K562 (cell line): ENCODE results near the gene ALG14. TPM values are rescaled to one million over a fixed set of nuclear protein-coding genes. Genes with fewer than 3 reads are reported as not detected.

ENCODE experiments used
- CHD4 ChIP-seq: fragments of 200-600 bp; sonication (generic); IDR thresholded peaks from 3 replicates; pipeline ENCODE4 v1.6.1; 2012; ENCODE audit warnings: low read depth, mild to moderate bottlenecking, mixed read lengths, low read length, inconsistent platforms; ENCODE audit not compliant: insufficient read depth, insufficient replicate concordance, poor library complexity, severe bottlenecking
- DMBX1 ChIP-seq: fragments of 250-450 bp; sonication (Bioruptor Pico); IDR thresholded peaks from 2 replicates; pipeline ENCODE4 v1.8.0; 2022; ENCODE audit warnings: inconsistent platforms, mild to moderate bottlenecking, moderate library complexity, borderline replicate concordance
- ETV6 ChIP-seq, 3 experiments: fragments of 150-350 bp in 1 of 3; sonication (generic) in 1 of 3; formaldehyde crosslinking in 1 of 3; IDR thresholded peaks; 2 replicates each; pipeline versions ENCODE4 v1.6.1 to v1.8.0; 2014 to 2022; ENCODE audit warnings: borderline replicate concordance in 2 of 3, low read depth in 2 of 3, antibody characterized with exemption in 1 of 3, low read length in 1 of 3, mild to moderate bottlenecking in 1 of 3, missing genetic modification reagents in 1 of 3
- HIVEP1 ChIP-seq: fragments of 250-450 bp; sonication (Bioruptor Pico); IDR thresholded peaks from 2 replicates; pipeline ENCODE4 v1.4.0; 2020; ENCODE audit warnings: mild to moderate bottlenecking
- PHB ChIP-seq: fragments of 250-450 bp; sonication (Bioruptor Pico); IDR thresholded peaks from 2 replicates; pipeline ENCODE4 v1.5.0; 2021
- RBBP5 ChIP-seq: fragments of 200-600 bp; sonication (generic); IDR thresholded peaks from 2 replicates; pipeline ENCODE4 v1.6.1; 2012; ENCODE audit warnings: borderline replicate concordance, mild to moderate bottlenecking, low read length, control low read depth, inconsistent platforms; ENCODE audit not compliant: insufficient read depth, poor library complexity, severe bottlenecking
- TAF15 ChIP-seq: fragments of 200-400 bp; formaldehyde crosslinking; IDR thresholded peaks from 2 replicates; pipeline ENCODE4 v1.6.1; 2017; ENCODE audit warnings: mild to moderate bottlenecking, low read depth, low read length, moderate library complexity
- ZNF212 ChIP-seq: fragments of 450-650 bp; formaldehyde crosslinking; IDR thresholded peaks from 2 replicates; pipeline ENCODE4 v1.4.0; 2020; ENCODE audit warnings: mild to moderate bottlenecking
- ZNF253 ChIP-seq: fragments of 250-450 bp; sonication (Bioruptor Pico); conservative IDR thresholded peaks from 2 replicates; pipeline ENCODE4 v1.6.1; 2021; ENCODE audit warnings: mild to moderate bottlenecking
- ZNF584 ChIP-seq: fragments of 200-800 bp; sonication (Bioruptor generic); IDR thresholded peaks from 2 replicates; pipeline ENCODE4 v1.6.1; 2016; ENCODE audit warnings: low read depth, mild to moderate bottlenecking, missing genetic modification characterization, missing compliant biosample characterization
- ZNF644 ChIP-seq: fragments of 200-800 bp; sonication (Bioruptor generic); IDR thresholded peaks from 2 replicates; pipeline ENCODE4 v1.6.1; 2016; ENCODE audit warnings: low read depth, missing genetic modification characterization, missing compliant biosample characterization
- ZNF780A ChIP-seq: fragments of 250-450 bp; sonication (Bioruptor Pico); IDR thresholded peaks from 2 replicates; pipeline ENCODE4 v1.5.0; 2021; ENCODE audit warnings: mild to moderate bottlenecking
- polyA plus RNA-seq, 8 experiments: library from polyadenylated mRNA; depleted of rRNA in 4 of 8; stranded (reverse) in 5 of 8; unstranded in 3 of 8; fragments of >200 nt; fragmentation: Nextera tagmentation in 2 of 8; fragmentation: Illumina TruSeq in 1 of 8; extraction: Ambion mirVana in 2 of 8; extraction: Trizol in 1 of 8; gene quantifications; 2 replicates each; pipeline versions ENCODE4 v1.2.1 to v1.2.3, GENCODE V29; 2011 to 2014; ENCODE audit warnings: inconsistent platforms in 1 of 8, missing spikeins in 1 of 8
- total RNA-seq, 7 experiments: library from RNA; depleted of rRNA in 6 of 7; stranded (reverse); fragments of >200 nt in 6 of 7; fragmentation: Illumina TruSeq in 2 of 7; extraction: Trizol in 2 of 7; gene quantifications; 2 replicates each; pipeline versions ENCODE4 v1.2.1 to v1.2.3, GENCODE V29; 2011 to 2021; ENCODE audit warnings: low replicate concordance in 1 of 7
- TF ChIP-seq, protein P1 (sequence below): IDR thresholded peaks from 2 replicates; pipeline ENCODE4 v1.6.1; 2011; ENCODE audit not compliant: insufficient read length; ENCODE audit errors: extremely low read depth
- TF ChIP-seq, protein P2 (sequence below), 3 experiments: IDR thresholded peaks in 2 of 3; conservative IDR thresholded peaks in 1 of 3; 2 replicates each; pipeline ENCODE4 v1.5.1; 2011 to 2012; ENCODE audit warnings: low read length in 3 of 3, mild to moderate bottlenecking in 3 of 3, control low read depth in 2 of 3, improper control_type of control experiment in 1 of 3, inconsistent platforms in 1 of 3, low read depth in 1 of 3, mixed read lengths in 1 of 3, moderate library complexity in 1 of 3; ENCODE audit not compliant: insufficient read depth in 2 of 3
- TF ChIP-seq, protein P3 (sequence below): fragments of 200-800 bp; sonication (Bioruptor generic); IDR thresholded peaks from 2 replicates; pipeline ENCODE4 v1.6.1; 2017; ENCODE audit warnings: missing genetic modification characterization, missing compliant biosample characterization
- TF ChIP-seq, protein P4 (sequence below): fragments of 450-650 bp; IDR thresholded peaks from 2 replicates; pipeline ENCODE4 v1.6.1; 2017; ENCODE audit warnings: antibody characterized with exemption, mild to moderate bottlenecking

Gene ALG14
- total and polyA plus RNA-seq, 9 of the 15 experiments (the other 6 are each of a cell fraction or from before 2014, with no cell fraction given): 2.8 to 16.2 (median 4.9) TPM

DNA sequence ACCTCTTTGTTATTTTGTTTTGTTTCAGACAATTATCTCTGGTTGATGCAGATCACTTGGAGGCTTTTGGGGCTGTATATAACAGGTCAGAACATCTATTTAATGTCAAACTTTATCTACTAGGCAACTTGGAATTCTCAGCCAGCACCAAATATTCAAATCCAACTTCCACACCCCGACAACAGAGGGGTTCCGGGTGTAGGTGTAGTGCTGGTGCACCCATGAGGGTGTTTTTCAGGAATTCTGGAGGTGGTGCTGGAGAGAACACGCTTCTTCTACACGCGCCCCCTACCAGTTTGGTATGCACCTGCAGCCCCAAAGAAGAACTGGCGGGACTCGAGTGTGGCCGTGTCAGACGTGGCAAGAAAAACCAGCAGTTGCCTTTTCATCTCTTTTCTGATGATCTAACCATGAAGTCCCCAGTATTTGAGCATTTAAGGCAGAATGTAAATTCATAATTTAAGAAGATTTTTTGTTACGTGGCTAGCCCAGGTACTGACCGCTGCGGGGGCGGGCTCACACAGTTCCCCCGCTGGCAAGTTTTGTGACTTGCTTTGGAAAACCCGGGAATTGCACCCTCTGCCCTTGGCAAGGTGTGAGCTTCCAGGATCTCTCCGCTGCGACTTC lies 43.9 kb upstream of the ALG14 start (continued):
- TF ChIP-seq, protein P1, sequence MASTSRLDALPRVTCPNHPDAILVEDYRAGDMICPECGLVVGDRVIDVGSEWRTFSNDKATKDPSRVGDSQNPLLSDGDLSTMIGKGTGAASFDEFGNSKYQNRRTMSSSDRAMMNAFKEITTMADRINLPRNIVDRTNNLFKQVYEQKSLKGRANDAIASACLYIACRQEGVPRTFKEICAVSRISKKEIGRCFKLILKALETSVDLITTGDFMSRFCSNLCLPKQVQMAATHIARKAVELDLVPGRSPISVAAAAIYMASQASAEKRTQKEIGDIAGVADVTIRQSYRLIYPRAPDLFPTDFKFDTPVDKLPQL: no peak
- no peak for TF ChIP-seq ZNF644 (tag)
- TF ChIP-seq, protein P2, sequence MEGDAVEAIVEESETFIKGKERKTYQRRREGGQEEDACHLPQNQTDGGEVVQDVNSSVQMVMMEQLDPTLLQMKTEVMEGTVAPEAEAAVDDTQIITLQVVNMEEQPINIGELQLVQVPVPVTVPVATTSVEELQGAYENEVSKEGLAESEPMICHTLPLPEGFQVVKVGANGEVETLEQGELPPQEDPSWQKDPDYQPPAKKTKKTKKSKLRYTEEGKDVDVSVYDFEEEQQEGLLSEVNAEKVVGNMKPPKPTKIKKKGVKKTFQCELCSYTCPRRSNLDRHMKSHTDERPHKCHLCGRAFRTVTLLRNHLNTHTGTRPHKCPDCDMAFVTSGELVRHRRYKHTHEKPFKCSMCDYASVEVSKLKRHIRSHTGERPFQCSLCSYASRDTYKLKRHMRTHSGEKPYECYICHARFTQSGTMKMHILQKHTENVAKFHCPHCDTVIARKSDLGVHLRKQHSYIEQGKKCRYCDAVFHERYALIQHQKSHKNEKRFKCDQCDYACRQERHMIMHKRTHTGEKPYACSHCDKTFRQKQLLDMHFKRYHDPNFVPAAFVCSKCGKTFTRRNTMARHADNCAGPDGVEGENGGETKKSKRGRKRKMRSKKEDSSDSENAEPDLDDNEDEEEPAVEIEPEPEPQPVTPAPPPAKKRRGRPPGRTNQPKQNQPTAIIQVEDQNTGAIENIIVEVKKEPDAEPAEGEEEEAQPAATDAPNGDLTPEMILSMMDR (IDR thresholded peaks at IDR 0.05 in 2 of 3, conservative IDR thresholded peaks at IDR 0.05 in 1 of 3; ENCODE audit: insufficient read depth in 2 of 3, low read depth in 1 of 3, low read length in 3 of 3): peak; percentile 87 to 92 (median 90)
- TF ChIP-seq PHB (CRISPR knock-in tag): no peak
- TF ChIP-seq ZNF584 (CRISPR knock-in tag): no peak
- TF ChIP-seq RBBP5: no peak
- TF ChIP-seq ZNF253 (CRISPR knock-in tag): no peak
- TF ChIP-seq, protein P3, sequence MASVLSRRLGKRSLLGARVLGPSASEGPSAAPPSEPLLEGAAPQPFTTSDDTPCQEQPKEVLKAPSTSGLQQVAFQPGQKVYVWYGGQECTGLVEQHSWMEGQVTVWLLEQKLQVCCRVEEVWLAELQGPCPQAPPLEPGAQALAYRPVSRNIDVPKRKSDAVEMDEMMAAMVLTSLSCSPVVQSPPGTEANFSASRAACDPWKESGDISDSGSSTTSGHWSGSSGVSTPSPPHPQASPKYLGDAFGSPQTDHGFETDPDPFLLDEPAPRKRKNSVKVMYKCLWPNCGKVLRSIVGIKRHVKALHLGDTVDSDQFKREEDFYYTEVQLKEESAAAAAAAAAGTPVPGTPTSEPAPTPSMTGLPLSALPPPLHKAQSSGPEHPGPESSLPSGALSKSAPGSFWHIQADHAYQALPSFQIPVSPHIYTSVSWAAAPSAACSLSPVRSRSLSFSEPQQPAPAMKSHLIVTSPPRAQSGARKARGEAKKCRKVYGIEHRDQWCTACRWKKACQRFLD (CRISPR knock-in tag): no peak
- no peak for TF ChIP-seq ETV6 (IDR thresholded peaks at IDR 0.05; ENCODE audit: borderline replicate concordance in 1 of 2, low read depth in 2 of 2, low read length in 1 of 2)
- no peak for TF ChIP-seq ETV6 (CRISPR knock-in tag; IDR thresholded peaks at IDR 0.05; ENCODE audit: borderline replicate concordance)
- no peak for TF ChIP-seq ZNF212 (CRISPR knock-in tag)
- TF ChIP-seq DMBX1: no peak
- TF ChIP-seq ZNF780A (CRISPR knock-in tag): no peak
- TF ChIP-seq TAF15: no peak
- no peak for TF ChIP-seq HIVEP1
- no peak for TF ChIP-seq CHD4
- TF ChIP-seq, protein P4, sequence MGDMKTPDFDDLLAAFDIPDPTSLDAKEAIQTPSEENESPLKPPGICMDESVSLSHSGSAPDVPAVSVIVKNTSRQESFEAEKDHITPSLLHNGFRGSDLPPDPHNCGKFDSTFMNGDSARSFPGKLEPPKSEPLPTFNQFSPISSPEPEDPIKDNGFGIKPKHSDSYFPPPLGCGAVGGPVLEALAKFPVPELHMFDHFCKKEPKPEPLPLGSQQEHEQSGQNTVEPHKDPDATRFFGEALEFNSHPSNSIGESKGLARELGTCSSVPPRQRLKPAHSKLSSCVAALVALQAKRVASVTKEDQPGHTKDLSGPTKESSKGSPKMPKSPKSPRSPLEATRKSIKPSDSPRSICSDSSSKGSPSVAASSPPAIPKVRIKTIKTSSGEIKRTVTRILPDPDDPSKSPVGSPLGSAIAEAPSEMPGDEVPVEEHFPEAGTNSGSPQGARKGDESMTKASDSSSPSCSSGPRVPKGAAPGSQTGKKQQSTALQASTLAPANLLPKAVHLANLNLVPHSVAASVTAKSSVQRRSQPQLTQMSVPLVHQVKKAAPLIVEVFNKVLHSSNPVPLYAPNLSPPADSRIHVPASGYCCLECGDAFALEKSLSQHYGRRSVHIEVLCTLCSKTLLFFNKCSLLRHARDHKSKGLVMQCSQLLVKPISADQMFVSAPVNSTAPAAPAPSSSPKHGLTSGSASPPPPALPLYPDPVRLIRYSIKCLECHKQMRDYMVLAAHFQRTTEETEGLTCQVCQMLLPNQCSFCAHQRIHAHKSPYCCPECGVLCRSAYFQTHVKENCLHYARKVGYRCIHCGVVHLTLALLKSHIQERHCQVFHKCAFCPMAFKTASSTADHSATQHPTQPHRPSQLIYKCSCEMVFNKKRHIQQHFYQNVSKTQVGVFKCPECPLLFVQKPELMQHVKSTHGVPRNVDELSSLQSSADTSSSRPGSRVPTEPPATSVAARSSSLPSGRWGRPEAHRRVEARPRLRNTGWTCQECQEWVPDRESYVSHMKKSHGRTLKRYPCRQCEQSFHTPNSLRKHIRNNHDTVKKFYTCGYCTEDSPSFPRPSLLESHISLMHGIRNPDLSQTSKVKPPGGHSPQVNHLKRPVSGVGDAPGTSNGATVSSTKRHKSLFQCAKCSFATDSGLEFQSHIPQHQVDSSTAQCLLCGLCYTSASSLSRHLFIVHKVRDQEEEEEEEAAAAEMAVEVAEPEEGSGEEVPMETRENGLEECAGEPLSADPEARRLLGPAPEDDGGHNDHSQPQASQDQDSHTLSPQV: no peak
